ENCODE results near the gene KIAA2012.

The KIAA2012 gene

GRCh38 chr2:202072737-202073401, at the start of gene KIAA2012:
KIAA2012 (plus strand) TSS chr2:202073255; CDS start chr2:202073628, 373 bp downstream.
- no peak within 1 kb of the TSS for H3K4me3 ChIP-seq (ENCODE audit: low read depth, low read length)
- DNase-seq (ENCODE audit: low read depth) = no peak
- no peak for TF ChIP-seq CTCF (IDR thresholded peaks at IDR 0.05; ENCODE audit: insufficient read depth, low read depth, low read length, missing control alignments)

GRCh38 chr2:202023904-202024266, 49.2 kb upstream of the KIAA2012 start:
- H3K4me3 ChIP-seq (ENCODE audit: low read depth, low read length) = no peak overlapping the region
- TF ChIP-seq CTCF (IDR thresholded peaks at IDR 0.05; ENCODE audit: insufficient read depth, low read depth, low read length, missing control alignments) = no peak
- no peak for DNase-seq (ENCODE audit: low read depth)

GRCh38 chr2:202024871-202025270, 48.2 kb upstream of the KIAA2012 start:
- no peak for TF ChIP-seq CTCF (IDR thresholded peaks at IDR 0.05; ENCODE audit: insufficient read depth, low read depth, low read length, missing control alignments)
- DNase-seq (ENCODE audit: low read depth) = no peak
- H3K4me3 ChIP-seq (ENCODE audit: low read depth, low read length) = no peak overlapping the region

GRCh38 chr2:202025816-202026215, 47.2 kb upstream of the KIAA2012 start:
- H3K4me3 ChIP-seq (ENCODE audit: low read depth, low read length) = no peak overlapping the region
- no peak for TF ChIP-seq CTCF (IDR thresholded peaks at IDR 0.05; ENCODE audit: insufficient read depth, low read depth, low read length, missing control alignments)
- DNase-seq (ENCODE audit: low read depth) = no peak

- TF ChIP-seq CTCF (IDR thresholded peaks at IDR 0.05; ENCODE audit: insufficient read depth, low read depth, low read length, missing control alignments) = no peak
- no peak overlapping the region for H3K4me3 ChIP-seq (ENCODE audit: low read depth, low read length)
- DNase-seq (ENCODE audit: low read depth) = no peak
Observed at GRCh38 chr2:202026507-202026906, 46.5 kb upstream of the KIAA2012 start.

GRCh38 chr2:202030691-202031090, 42.4 kb upstream of the KIAA2012 start:
- no peak for TF ChIP-seq CTCF (IDR thresholded peaks at IDR 0.05; ENCODE audit: insufficient read depth, low read depth, low read length, missing control alignments)
- no peak for DNase-seq (ENCODE audit: low read depth)
- H3K4me3 ChIP-seq (ENCODE audit: low read depth, low read length) = no peak overlapping the region

Measured in GM12865 (cell line).